GM11168 (cell line): ENCODE data around the gene C1QTNF2.

Experiments
- in situ Hi-C: fragments of 300-500 bp; cut with MboI; formaldehyde crosslinking; loops from one replicate; pipeline ENCODE4 v1.12.0; 2022; ENCODE audit warnings: low sequenced_read_pairs; ENCODE audit not compliant: unreplicated experiment

The C1QTNF2 gene

GRCh38 chr5:160375701-160376100 is 5.3 kb upstream of the C1QTNF2 start:
- in situ Hi-C loops = no loop called here

GRCh38 chr5:160375166-160375565 is 4.7 kb upstream of the C1QTNF2 start:
- in situ Hi-C loops = no loop called here

- in situ Hi-C loops = no loop called here
These were observed 868 bp upstream of the C1QTNF2 start for GRCh38 chr5:160371294-160371693.

- in situ Hi-C loops = no loop called here
These were observed 248 bp upstream of the C1QTNF2 start for GRCh38 chr5:160370713-160371034.

- in situ Hi-C loops = no loop called here
These were observed 2.5 kb downstream of the C1QTNF2 start for GRCh38 chr5:160367885-160368284.

GRCh38 chr5:160367261-160367660 is 3.2 kb downstream of the C1QTNF2 start:
- in situ Hi-C loops = no loop called here

- in situ Hi-C loops = no loop called here
These were observed 4.2 kb downstream of the C1QTNF2 start for GRCh38 chr5:160366230-160366629.

- in situ Hi-C loops = no loop called here
These were observed 6.6 kb downstream of the C1QTNF2 start for GRCh38 chr5:160363660-160364395.

GRCh38 chr5:160363211-160363610 is 7.2 kb downstream of the C1QTNF2 start:
- in situ Hi-C loops = no loop called here

- in situ Hi-C loops = no loop called here
These were observed 8.7 kb downstream of the C1QTNF2 start for GRCh38 chr5:160361624-160362228.

- in situ Hi-C loops = no loop called here
These were observed 10.1 kb downstream of the C1QTNF2 start for GRCh38 chr5:160360310-160360709.

GRCh38 chr5:160359816-160360215 is 10.6 kb downstream of the C1QTNF2 start:
- in situ Hi-C loops = no loop called here

- in situ Hi-C loops = no loop called here
These were observed 11.2 kb downstream of the C1QTNF2 start for GRCh38 chr5:160359242-160359641.

- in situ Hi-C loops = no loop called here
These were observed 12.5 kb downstream of the C1QTNF2 start for GRCh38 chr5:160357861-160358411.

GRCh38 chr5:160357394-160357793 is 13.0 kb downstream of the C1QTNF2 start:
- in situ Hi-C loops = no loop called here

- in situ Hi-C loops = no loop called here
These were observed 13.7 kb downstream of the C1QTNF2 start for GRCh38 chr5:160356550-160357347.

- in situ Hi-C loops = no loop called here
These were observed 15.8 kb downstream of the C1QTNF2 start for GRCh38 chr5:160354666-160355065.

- in situ Hi-C loops = no loop called here
These were observed 17.0 kb downstream of the C1QTNF2 start for GRCh38 chr5:160353379-160353778.

- in situ Hi-C loops = no loop called here
These were observed 18.1 kb downstream of the C1QTNF2 start for GRCh38 chr5:160352308-160352707.

- in situ Hi-C loops = loop anchor here (5.0 to 10.0 kb wide), 2 partner anchors 148 to 325 kb away; no protein-coding TSS in a partner anchor
These were observed 20.5 kb downstream of the C1QTNF2 start for GRCh38 chr5:160349935-160350303.
